Natural killer cell (primary cell): ENCODE data around the gene MPEG1. TPM values are rescaled to one million over a fixed set of nuclear protein-coding genes. Genes with fewer than 3 reads are reported as not detected.
A peak's percentile ranks its signal among the peaks of the same experiment; 100 is the strongest.

Source experiments
- ATAC-seq, 3 donors: fragments of 150-1000 bp in 2 of 3; fragments of 200-7000 bp in 1 of 3; cut with Tn5 transposase; 1 replicate in 1 of 3; 2 replicates in 2 of 3; pipeline ENCODE4 v1.10.0; 2021; ENCODE audit warnings: mild to moderate bottlenecking in 2 of 3, moderate library complexity in 2 of 3
- DNase-seq, 2 donors: peaks; one replicate each; pipeline versions ENCODE4 v3.0.0 to v3.0.0-alpha.2; 2013 to 2021; ENCODE audit warnings: mixed read lengths in 1 of 2
- H3K27ac ChIP-seq: one replicate; pipeline ENCODE4 v1.5.1; 2013; ENCODE audit warnings: mild to moderate bottlenecking, low read length
- H3K27me3 ChIP-seq: one replicate; pipeline ENCODE4 v1.6.1; 2013; ENCODE audit warnings: low read length; ENCODE audit not compliant: control insufficient read depth, insufficient read depth
- H3K36me3 ChIP-seq: one replicate; pipeline ENCODE4 v1.6.1; 2013; ENCODE audit warnings: low read length; ENCODE audit not compliant: control insufficient read depth, insufficient read depth
- H3K4me1 ChIP-seq: one replicate; pipeline ENCODE4 v1.6.1; 2013; ENCODE audit warnings: low read length; ENCODE audit not compliant: control insufficient read depth, insufficient read depth
- H3K4me3 ChIP-seq: one replicate; pipeline ENCODE4 v1.5.1; 2013; ENCODE audit warnings: low read length
- H3K9me3 ChIP-seq: one replicate; pipeline ENCODE4 v1.6.1; 2013; ENCODE audit warnings: low read length; ENCODE audit not compliant: control insufficient read depth, insufficient read depth
- H3K27ac Mint-ChIP-seq, 2 donors: one replicate each; pipeline ENCODE4 v1.8.0; 2022; ENCODE audit warnings: mild to moderate bottlenecking in 2 of 2, mixed read lengths in 2 of 2, moderate library complexity in 1 of 2
- H3K27me3 Mint-ChIP-seq, 2 donors: one replicate each; pipeline ENCODE4 v1.8.0; 2022; ENCODE audit warnings: low read depth in 2 of 2, mixed read lengths in 2 of 2
- H3K36me3 Mint-ChIP-seq: one replicate; pipeline ENCODE4 v1.8.0; 2022; ENCODE audit warnings: mixed read lengths
- H3K4me1 Mint-ChIP-seq, 2 donors: one replicate each; pipeline ENCODE4 v1.8.0; 2022; ENCODE audit warnings: mixed read lengths in 2 of 2
- H3K4me3 Mint-ChIP-seq: one replicate; pipeline ENCODE4 v1.8.0; 2022; ENCODE audit warnings: mild to moderate bottlenecking, moderate library complexity, mixed read lengths
- H3K9me3 Mint-ChIP-seq, 2 donors: one replicate each; pipeline ENCODE4 v1.8.0; 2022; ENCODE audit warnings: mixed read lengths in 2 of 2
- WGBS: methylation state at CpG from one replicate; pipeline ENCODE4 v1.1.7; 2013; ENCODE audit warnings: missing lambda C conversion rate; ENCODE audit not compliant: insufficient coverage; 5-methylcytosine and 5-hydroxymethylcytosine counted together
- intact Hi-C: fragments of 100-400 bp; cut with micrococcal nuclease; formaldehyde crosslinking; loops from one replicate; pipeline ENCODE4 v1.14.2; 2022
- total RNA-seq, 4 donors: library from RNA; stranded (reverse); fragments of 120-200 nt in 1 of 4; gene quantifications; one replicate each; pipeline versions ENCODE4 v1.2.3 to v1.2.4, GENCODE V29; 2013 to 2022
- TF ChIP-seq, protein P1 (sequence below): fragments of 200-600 bp; IDR thresholded peaks from one replicate; pipeline ENCODE4 v1.8.0; 2022; ENCODE audit warnings: antibody characterized with exemption

The MPEG1 gene
- total RNA-seq, 3 donors from 2014 or later (not counting 1 experiment from before 2014, with no cell fraction given), result 11.1 to 20.0 (median 19.6) TPM

DNA sequence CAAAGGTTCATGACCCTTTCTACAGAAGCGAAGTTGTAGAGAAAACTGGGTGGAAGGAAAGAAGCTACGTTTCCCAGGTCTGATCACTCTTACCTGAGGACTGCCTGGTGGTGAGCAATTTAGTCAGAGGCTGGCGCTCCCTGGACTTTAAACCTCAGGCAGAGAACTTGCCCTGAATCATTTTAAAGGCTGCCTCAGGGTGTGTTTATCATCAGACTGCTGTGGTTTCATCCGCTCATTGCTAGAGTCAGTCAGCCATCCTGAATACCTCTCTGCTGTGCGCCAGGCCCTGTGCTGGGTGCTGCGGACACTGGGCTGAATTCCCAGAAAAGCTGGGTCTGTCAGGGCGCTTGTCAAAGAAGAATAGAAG lies 38.1 kb downstream of the MPEG1 start:
- H3K4me1 ChIP-seq, result peaks cover 12% of the 10 kb centered on the region
- H3K4me1 Mint-ChIP-seq, result peaks cover 7 to 9% of the 10 kb centered on the region in 2 donors
- no peaks in the 10 kb centered on the region for H3K9me3 ChIP-seq
- peaks cover 9% of the 10 kb centered on the region for H3K27me3 ChIP-seq
- intact Hi-C loops, result loop anchor here (5.0 kb wide), 1 partner anchor 508 kb away; no protein-coding TSS in a partner anchor
- WGBS, result 86% methylated on average over 7 of the region's 7 CpGs
- H3K36me3 Mint-ChIP-seq, result no peaks in the 10 kb centered on the region
- H3K27me3 Mint-ChIP-seq, result peaks cover 21 to 32% of the 10 kb centered on the region in 2 donors
- DNase-seq (no peak), ATAC-seq (no peak)
- H3K4me3 Mint-ChIP-seq, result no peak overlapping the region
- no peak overlapping the region for H3K4me3 ChIP-seq
- no peak overlapping the region for H3K27ac Mint-ChIP-seq
- H3K36me3 ChIP-seq, result no peaks in the 10 kb centered on the region
- H3K27ac ChIP-seq, result no peak overlapping the region
- no peaks in the 10 kb centered on the region for H3K9me3 Mint-ChIP-seq
- TF ChIP-seq, protein P1, sequence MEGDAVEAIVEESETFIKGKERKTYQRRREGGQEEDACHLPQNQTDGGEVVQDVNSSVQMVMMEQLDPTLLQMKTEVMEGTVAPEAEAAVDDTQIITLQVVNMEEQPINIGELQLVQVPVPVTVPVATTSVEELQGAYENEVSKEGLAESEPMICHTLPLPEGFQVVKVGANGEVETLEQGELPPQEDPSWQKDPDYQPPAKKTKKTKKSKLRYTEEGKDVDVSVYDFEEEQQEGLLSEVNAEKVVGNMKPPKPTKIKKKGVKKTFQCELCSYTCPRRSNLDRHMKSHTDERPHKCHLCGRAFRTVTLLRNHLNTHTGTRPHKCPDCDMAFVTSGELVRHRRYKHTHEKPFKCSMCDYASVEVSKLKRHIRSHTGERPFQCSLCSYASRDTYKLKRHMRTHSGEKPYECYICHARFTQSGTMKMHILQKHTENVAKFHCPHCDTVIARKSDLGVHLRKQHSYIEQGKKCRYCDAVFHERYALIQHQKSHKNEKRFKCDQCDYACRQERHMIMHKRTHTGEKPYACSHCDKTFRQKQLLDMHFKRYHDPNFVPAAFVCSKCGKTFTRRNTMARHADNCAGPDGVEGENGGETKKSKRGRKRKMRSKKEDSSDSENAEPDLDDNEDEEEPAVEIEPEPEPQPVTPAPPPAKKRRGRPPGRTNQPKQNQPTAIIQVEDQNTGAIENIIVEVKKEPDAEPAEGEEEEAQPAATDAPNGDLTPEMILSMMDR, result no peak

DNA sequence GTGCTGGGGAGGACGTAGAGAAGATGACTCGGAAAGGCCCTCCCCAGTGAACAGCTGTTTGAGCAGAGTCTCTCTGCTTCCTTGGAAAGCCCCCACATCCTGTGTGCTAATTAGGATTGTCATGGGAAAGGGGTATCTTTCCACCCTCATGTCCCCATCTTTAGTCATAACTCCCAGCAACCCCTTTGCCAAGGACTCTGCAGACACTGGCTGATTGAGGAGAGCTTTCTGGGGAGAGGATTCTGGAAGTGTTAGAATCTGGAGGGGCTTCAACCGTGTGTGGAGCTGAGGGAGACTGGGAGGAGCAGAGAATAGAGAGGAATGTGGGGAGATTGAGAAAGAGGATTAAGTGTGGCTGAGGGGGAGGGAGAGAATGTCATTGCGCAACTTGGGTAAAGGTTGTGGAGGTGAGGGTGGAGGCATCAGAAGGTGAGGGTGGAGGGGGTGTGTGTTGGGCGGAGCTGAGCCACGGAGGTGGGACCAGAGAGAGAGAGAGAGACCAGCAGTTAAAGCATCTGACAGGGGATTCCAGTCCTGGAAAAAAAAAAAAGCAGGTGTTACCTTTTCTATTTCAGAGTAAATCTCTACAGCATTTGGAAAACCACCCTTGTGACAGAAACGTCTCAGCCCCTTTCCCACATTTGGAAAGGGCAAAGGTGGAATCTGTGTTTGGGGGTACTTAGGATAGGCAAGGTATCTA lies 38.6 kb downstream of the MPEG1 start:
- H3K27me3 Mint-ChIP-seq, result peaks cover 21 to 32% of the 10 kb centered on the region in 2 donors
- 73% methylated on average over 6 of the region's 7 CpGs for WGBS
- H3K4me1 Mint-ChIP-seq, result peaks cover 7 to 9% of the 10 kb centered on the region in 2 donors
- intact Hi-C loops, result loop anchor here (5.0 kb wide), 1 partner anchor 508 kb away; no protein-coding TSS in a partner anchor
- peak overlapping the region; percentile 41 for H3K4me3 Mint-ChIP-seq
- Histone ChIP-seq H3K27me3 (peaks cover 9% of the 10 kb centered on the region), H3K4me3 (no peak overlapping the region), H3K9me3 (no peaks in the 10 kb centered on the region), H3K4me1 (peaks cover 12% of the 10 kb centered on the region), H3K27ac (no peak overlapping the region), H3K36me3 (no peaks in the 10 kb centered on the region)
- ATAC-seq, result no peak
- H3K36me3 Mint-ChIP-seq, result no peaks in the 10 kb centered on the region
- TF ChIP-seq, protein P1, result no peak
- peak in 1 of 2 donors; percentile 21 for DNase-seq
- no peaks in the 10 kb centered on the region for H3K9me3 Mint-ChIP-seq
- H3K27ac Mint-ChIP-seq, result no peak overlapping the region

DNA sequence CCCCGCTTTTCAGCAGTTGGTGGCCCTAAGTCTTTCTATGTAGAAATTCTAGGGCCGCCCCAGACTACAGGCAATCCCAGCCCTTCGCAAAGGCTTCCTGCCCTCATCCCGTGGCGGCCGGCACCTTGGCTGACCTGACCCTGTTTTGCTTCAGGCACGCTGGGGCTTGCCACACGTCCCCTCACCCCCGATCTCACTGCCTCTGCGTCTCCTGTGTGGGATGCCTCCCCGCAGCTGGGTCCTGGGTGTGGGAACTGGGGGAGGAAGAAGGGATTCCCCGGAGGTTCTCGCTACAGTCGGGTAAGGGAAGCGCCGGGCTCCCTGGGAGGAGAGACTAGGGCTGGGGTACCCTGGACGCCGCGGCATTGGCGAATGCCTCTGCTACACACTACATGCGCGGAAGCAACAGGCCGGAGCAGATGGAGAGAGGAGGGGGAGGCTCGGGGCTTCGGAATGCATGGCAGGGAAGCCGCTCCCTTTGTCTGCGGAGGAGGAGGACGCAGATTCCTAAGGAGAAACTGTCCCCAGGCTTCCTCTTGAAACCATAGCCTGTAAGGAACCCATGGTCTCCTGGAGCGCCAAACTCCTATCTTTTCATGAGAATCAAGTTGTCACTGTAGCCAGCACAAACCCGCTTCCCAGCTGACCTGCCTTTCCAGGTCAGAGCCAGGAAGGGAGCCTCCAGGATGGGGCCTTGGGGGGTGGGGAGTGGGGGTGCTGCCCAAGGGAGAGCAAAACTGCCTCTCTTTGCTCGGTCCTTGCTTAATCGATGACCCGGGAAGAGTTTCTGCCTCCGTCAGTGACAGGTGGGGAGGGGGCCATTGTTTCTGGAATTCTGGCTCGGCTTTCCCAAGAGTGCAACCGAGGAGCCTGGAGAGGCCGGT lies 39.4 kb downstream of the MPEG1 start:
- 24% methylated on average over 36 of the region's 37 CpGs for WGBS
- H3K27me3 Mint-ChIP-seq, result peaks cover 21 to 32% of the 10 kb centered on the region in 2 donors
- intact Hi-C loops, result loop anchor here (5.0 kb wide), 1 partner anchor 509 kb away; no protein-coding TSS in a partner anchor
- no peaks in the 10 kb centered on the region for H3K9me3 Mint-ChIP-seq
- TF ChIP-seq, protein P1, result no peak
- peak overlapping the region; percentile 23 for H3K4me3 ChIP-seq
- H3K36me3 ChIP-seq, result no peaks in the 10 kb centered on the region
- H3K4me1 Mint-ChIP-seq, result peaks cover 7 to 9% of the 10 kb centered on the region in 2 donors
- peak overlapping the region in 1 of 2 donors; percentile 40 for H3K27ac Mint-ChIP-seq
- H3K9me3 ChIP-seq, result no peaks in the 10 kb centered on the region
- ATAC-seq (no peak), DNase-seq (no peak)
- peaks cover 12% of the 10 kb centered on the region for H3K4me1 ChIP-seq
- no peaks in the 10 kb centered on the region for H3K36me3 Mint-ChIP-seq
- peaks cover 9% of the 10 kb centered on the region for H3K27me3 ChIP-seq
- H3K4me3 Mint-ChIP-seq, result peak overlapping the region; percentile 88
- H3K27ac ChIP-seq, result no peak overlapping the region
